M059J (cell line): Measurements from ENCODE around the gene ROS1. TPM values are rescaled to one million over a fixed set of nuclear protein-coding genes. Genes with fewer than 3 reads are reported as not detected.
"Not testable (repeated sequence)": the region's sequence is repeated elsewhere in the genome, so short reads cannot be mapped to it uniquely, and the experiment has no call there.

Source experiments
- DNase-seq: peaks from one replicate; pipeline ENCODE4 v3.0.0-alpha.2; 2012; ENCODE audit warnings: low read depth
- total RNA-seq: library from RNA; depleted of rRNA; stranded (reverse); fragments of >200 nt; shearing (Covaris generic); gene quantifications from 2 replicates; pipeline ENCODE4 v1.2.3, GENCODE V29; 2014

Gene ROS1
- total RNA-seq, 1 experiment from 2014 or later, result 5.2 TPM

DNA sequence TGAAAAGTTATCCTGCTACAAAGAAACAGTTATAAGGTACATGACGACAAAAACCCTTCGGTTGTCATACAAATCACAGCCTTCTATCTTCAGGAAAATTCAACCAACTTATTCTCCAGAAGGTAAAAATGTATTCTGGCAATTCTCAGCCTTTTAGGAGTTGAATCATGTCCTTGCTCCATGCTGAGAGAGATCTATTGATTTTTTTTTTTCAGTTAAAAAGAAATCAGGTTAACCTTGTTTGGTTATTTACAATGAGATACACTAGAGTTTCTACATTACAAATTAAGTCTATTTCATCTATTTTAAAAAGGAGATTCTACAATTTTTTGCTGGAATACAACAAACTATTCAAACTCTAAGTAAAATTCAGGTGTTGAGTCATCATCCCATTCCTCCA, 45.4 kb downstream of the ROS1 start:
- no peak for DNase-seq

DNA sequence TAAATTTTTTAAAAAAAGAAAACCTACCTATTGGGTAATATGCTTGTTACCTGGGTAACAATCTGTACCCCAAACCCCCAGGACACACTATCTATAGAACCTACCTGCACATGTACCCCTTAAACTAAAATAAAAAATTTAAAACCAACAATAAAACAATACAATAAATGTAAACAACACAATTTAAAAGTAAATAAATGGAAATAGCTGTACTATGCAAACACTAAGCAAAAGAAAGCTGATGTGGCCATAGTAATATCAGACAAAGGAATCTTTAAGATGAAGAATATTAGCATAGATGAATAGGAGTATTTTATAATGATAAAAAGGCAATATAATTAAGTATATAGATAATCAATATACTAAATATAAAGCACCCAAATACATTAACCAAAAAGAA, 50.3 kb downstream of the ROS1 start:
- no peak for DNase-seq

DNA sequence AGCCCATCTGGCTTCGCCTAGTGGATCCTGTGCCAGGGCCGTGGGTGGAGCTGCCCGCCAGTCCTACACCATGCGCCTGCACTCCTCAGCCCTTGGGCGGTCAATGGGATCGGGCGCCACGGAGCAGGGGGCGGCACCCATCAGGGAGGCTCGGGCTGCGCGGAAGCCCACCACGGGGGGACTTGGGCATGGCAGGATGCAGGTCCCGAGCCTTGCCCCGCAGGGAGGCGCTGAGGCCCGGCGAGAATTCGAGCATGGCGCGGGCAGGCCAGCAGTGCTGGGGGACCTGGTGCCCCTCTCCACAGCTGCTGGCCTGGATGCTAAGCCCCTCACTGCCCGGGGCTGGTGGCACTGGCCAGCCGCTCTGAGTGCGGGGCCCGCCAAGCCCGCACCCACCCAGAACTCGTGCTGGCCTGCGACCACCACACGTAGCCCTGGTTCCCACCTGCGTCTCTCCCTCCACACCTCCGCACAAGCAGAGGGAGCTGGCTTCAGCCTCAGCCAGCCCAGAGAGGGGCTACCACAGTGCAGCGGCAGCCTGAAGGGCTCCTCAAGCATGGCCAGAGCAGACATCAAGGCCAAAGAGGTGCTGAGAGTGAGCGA, 52.4 kb downstream of the ROS1 start:
- no peak for DNase-seq

DNA sequence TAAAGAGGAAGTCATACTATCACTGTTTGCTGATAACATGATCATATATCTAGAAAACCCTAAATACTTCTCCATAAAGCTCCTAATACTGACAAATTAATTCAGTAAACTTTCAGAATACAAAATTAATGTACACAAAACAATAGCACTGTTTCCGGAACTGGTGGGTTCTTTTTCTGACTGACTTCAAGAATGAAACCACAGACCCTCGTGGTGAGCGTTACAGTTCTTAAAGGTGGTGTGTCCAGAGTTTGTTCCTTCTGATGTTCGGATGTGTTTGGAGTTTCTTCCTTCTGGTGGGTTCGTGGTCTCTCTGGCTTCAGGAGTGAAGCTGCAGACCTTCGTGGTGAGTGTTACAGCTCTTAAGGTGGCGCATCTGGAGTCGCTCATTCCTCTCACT, 53.5 kb downstream of the ROS1 start:
- not testable (repeated sequence) for DNase-seq

DNA sequence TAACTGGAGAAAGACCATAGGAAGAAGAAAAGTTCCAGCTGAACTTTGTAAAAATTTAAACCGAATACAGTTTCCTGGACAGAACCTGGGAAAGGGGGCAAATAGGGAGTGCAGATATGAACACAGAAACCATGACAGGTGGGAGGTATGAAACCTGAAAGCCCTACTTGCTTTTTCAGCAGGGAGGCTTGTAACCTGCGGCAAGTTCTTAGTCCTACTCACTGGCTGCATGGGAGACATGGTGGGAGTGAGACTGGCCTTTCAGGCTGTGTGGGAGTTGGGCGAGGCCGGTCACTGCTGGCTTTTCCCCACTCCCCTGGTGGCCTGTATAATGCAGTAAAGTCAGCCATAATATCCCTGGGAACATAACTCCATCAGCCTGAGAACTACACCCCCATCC, 54.2 kb downstream of the ROS1 start:
- no peak for DNase-seq

DNA sequence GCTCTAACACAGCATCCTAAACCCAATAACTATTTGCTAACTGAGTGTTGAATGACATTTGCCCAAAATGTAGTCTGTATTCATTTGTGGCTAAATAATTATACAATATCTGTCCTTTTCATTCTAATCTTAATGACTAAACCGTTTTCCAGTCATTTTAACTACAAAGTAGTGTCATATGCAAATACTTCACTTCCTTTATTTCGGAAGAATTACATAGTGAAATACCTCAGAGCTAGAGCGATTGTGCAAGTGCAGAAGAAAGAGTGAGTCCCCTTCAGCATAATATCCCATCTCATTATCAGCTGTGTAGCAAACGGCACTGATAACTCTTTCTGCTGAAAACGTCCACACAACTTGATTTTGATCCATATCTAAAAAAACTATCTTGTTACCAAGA, 66.2 kb downstream of the ROS1 start:
- no peak for DNase-seq

DNA sequence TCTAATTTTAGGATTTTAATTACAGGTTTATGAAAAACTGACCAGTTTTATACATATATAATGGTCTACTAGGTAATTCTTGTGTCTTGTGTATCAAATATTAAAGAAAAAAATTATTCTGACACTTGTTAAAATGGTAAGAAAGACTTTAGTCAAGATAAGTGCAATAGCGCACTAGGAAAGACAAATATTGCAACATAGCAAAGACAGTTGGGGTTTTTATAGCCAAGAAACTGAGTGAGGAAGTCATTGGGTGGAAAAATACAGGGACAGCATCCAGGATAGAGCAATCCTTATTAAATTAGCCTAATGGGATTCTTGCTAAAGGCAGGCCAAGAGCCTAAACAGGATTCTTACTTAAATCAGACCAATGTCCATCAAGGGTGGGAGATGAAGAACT, 71.1 kb downstream of the ROS1 start:
- DNase-seq, result no peak

DNA sequence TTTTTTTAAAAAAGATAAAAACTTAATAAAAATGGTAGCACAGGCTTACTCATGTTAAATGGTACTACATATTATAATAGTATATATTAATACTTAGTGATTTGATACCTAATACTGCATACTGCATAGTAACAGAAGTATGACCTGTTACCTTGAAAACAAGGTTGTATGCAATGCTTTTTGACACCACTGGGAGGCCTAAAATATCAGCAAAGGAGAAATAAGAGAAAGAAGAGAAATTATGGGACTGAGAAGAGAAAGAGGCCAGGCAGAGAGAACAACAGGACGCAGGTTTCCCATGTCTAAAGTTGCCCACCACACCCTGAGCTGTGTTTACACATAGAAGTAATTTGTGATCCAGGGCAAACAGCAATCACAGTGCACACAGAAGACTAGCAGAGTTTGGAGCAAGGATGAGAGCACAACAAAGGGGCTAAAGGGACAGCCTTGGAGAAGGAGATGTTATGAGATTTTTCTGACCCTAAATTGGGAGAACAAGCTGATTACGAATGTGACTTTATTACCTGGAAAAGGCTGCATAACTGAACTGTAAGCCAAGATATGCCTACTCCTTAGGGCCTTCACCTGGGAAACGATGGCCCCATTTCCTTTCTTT, 73.2 kb downstream of the ROS1 start:
- DNase-seq, result peak; percentile 46

DNA sequence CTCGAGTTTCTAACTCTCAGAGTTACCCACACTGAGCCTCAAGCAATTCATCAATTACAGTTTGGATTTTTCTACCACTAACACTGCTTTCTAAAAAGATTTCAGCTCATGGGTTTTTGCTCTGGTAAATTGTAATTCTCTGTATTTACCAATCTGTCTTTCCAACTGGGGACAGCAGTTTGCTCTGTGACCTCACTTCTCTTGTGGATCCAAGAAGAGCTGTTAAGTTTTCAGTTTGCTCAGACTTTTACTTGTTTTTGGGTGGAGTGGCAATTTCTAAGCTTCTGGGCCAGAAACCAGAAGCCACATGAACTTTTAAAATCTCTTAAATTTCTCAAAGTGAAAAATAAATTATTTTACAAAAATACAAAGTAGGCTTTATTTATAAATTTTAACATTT, 74.2 kb downstream of the ROS1 start:
- no peak for DNase-seq

DNA sequence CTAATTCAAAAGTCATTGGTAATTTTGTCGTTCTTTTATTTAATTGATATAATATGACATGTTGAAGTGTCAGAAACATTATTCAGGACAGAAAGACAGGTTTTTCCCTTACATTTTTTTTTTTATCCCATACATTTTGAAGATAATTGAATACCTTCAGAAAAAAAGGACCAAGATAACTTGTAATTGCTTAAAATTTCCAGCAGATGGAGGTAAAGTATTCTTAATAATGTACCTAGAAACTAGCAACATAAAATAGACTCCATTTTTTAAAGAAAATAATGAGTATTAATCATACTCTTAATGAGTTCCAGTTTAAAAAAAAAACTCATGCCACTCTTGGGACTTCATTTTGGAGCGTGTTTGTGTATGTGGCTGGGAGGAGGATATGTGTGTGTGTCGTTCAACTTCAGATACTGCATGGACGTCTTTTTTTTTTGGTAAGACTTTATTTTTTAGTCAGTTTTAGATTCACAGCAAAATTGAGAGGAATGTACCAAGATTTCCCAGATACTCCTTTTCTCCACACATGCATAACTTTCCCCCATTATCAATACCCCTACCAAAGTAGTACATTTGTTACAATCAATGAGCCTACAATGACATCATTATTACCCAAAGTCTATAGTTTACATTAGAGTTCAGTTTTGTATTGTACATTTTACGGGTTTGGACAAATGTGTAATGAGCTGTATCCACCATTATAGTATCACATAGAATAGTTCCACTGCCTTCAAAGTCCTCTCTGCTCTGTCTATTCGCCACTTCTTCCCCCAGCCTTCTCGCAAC, 79.4 kb downstream of the ROS1 start:
- peak; percentile 25 for DNase-seq

DNA sequence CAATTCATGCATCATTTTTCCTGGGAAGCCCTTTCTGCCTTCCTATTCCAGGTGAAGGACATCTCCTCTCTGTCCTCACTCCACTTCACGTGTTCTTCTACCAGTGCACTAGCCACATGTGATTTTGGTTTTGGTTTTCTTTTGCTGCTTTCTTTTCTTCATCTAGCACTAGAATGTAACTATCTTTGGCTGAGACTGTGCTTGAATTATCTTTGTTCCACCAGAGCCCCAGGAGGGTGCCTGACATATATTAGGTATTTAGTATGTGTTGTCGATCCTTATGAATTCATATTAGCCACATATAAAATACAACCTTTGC, 80.5 kb downstream of the ROS1 start:
- no peak for DNase-seq

DNA sequence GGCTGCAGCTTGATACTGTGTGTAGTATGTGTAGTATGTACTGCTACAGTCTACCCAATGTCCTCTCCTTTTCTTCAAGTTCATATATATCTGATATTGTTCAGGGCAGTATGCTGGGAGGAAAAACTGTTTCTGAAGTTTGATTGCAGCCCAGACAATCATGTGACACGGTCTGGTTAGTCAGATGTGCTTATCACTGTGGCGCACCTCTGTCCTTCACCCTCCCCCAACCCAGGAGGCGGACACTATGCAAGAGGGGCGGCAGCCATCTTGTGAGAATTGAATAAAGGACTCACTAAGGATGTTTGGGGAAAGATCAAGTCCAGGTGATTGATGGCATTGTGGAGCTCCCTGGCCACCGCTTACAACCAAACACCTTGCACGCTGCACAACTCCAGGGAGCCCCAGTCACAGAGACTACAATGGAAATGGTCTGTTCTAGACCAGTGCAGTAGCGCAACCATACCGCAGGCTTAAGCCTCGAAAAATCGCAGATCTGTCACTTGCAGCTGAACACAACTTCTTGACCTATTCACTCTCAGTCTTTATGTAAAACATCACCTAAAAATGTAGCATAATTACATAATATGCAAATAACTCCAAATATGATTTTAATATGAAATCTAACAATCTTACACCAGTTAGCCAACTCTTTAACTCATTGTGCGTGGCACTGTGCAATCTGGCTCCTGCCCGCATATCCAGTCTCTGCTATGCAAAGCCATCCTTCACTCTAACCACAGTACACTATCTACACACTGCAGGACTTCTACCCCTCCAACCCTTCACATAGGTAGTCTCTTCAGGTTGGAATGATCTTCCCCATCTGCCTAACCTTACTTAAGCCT, 81.1 kb downstream of the ROS1 start:
- DNase-seq, result no peak

DNA sequence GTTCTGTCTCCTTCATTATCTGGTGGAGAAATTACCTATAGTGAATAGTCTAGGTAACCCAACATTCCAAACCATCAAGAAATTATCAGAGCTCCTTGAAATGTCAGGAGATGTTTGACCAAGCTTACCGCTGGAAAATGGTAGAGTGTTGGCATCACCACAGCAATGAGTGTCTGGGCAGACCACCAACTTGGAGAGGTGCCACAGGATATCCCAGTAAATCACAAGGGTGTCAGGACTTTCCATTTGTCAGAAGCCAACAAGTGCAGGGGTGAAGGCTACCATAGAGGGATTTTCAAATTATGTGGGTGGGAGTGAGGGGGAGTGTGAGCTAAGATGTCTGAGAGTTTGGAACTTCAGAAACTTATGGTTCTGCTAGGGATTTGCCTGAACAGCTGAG, 87.2 kb downstream of the ROS1 start:
- peak; percentile 13 for DNase-seq

DNA sequence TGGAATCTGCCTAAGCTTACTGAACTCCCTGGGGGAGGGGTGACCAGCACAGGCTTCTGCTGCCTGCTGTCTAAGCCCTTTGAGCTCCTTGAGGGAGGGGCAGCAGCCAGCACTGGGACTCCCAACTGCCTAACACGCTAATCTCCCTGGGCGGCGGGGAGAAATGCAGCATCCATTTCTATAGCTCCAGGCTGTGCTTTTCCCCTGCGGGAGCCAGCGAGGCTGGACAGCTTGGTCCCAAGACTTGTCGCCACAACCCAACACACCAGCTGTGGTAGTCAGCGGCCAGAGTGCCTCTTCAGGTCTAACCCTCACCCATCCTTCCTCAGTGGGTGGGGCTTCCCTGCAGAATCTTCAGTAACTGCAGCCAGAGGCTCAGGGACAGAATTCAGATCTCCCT, 95.8 kb downstream of the ROS1 start:
- no peak for DNase-seq

DNA sequence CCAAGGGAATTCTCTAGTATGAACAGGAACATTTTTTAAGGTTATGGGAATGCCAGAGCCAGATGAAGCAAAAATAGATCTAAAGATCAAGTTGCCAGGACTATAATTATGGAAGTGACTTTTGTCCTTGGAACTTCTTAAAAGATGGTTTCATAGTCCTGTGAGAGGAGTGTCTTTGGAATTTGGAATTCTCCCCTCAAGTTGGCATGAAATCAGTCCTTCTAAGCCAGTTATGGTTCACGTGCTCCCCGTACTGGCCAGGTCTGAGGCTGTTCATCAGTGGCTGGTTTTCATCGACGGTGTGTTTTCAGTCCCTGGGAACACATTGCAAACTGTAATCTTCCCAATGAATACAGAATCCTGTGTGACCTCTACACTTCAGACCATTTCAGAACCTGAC, 97.2 kb downstream of the ROS1 start:
- DNase-seq, result no peak

DNA sequence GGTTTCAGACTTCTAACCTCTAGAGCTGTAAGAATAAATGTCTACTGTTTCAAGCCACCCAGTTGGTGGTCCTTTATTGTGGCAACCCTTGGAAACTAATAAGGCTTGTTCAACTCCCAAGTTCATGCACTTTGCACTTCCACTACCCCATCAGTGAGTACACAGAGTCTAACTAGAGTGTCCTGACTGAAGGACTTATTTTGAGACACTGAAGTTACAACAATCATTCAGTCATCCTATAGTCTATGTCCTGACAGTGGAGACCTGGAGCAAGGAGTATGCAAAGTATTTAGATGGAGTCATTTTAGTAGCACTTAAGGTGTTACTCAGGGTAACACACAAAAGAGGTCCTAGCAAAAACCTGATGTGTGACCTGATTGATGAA, 97.7 kb downstream of the ROS1 start:
- no peak for DNase-seq

DNA sequence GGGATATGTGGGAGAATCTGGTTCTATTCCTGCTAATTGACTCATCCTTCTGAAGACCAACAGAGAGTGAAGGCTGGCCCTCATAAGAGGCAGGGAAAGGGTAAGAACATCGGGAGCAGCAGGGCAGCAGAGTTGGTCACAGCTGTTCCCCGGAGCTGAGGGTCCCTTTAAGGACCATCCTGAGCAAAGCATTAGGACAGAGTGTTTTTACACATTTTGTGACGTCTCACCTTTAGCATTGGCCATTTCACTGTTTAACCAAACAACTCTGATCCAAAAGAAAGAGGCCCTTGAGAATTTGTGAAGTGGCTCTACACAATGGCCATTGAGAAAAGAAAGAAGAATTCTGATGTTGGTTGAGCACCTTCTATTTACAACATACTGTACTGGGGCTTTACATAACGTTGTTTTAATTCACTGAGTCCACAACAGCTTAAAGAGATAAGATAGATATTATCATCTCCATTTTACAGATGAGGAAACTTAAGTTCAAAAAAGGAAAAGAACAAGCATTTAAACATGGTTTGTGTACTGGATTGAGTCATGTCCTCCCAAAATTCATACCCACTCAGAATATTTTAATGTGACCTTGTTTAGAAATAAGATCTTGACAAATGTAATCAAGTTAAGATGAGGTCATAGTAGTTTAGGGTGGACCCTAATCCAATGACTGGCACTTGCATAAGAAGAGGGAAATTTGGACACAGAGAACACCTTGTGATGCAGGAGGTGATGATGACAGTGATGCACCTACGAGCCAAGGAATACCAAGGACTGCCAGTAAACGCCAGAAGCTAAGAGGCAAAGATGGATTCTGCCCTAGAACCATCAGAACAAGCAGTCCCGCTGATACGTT, 98.4 kb downstream of the ROS1 start:
- DNase-seq, result no peak

DNA sequence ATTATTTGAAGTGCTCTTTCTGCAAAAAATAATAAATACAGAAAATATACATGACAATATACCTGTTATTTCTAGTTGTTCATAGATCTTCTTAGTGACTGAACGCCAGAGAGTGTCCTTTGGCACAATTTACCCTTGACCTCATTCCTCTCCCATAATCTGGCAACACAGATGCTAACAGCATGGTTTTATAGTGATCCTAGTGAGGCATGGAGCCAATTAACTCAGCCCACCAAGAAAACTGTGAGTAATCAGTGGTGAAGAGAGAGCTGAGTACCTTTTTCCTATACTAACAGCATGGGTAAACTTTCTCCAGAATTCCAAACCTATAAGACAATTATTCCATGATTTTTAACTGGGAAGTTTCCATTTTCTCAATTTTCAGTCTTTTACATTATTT, 99.3 kb downstream of the ROS1 start:
- DNase-seq, result peak; percentile 22

DNA sequence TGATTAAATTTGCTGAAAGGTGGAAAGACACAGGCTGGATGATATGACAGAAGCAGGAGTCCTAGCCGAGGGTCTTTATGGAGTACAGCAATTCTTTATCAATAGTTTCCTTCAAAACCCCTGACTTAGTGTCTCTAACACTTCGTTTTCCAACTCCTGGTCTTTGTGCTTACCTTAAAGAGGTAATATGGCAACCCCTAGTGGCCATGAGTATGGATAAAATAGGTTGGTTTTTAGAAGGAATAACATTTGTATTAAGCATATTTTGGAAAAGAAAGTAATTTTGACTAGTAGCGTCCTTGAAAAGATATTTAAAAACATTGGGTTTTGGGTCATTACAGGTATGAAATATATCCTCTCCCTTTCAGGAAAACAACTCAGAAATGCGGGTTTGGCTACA, 108.5 kb downstream of the ROS1 start:
- DNase-seq, result peak; percentile 33

DNA sequence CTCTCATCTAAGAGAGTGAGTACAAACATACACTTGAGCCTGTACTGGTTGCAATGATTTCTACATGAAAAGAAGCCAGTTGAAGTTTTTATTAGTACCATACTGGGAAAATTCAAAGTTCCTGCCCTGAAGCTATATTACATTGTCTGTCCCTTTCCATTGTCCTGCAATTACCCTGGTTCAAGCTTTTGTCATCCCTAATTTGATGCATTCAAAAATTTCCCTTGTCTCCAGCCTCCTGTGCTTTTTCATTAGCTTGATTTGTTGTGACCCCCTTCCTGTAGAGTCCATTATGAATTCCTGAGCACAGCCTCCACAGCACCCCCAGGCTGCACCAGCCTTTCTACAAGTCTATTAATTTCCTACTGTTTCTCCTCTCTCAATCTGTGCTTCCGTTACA, 114.0 kb downstream of the ROS1 start:
- DNase-seq, result no peak

DNA sequence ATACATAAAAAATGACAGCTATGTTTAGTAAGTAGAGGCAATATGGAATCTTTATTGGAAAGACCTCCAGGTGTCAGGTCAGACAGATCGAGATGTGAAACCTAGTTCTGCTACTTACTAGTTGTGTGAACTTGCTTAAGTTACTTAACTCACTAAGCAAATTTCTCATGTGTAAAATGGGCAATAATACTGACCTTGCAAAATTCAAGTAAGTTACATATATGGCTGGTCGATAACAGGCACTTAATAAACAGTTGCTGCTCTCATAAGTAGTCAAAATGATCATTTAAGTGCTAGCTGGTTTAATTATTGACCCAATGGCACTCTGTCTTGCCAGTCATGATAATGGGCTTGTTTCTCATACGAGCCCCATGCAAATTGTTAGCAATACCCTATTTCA, 114.4 kb downstream of the ROS1 start:
- no peak for DNase-seq

DNA sequence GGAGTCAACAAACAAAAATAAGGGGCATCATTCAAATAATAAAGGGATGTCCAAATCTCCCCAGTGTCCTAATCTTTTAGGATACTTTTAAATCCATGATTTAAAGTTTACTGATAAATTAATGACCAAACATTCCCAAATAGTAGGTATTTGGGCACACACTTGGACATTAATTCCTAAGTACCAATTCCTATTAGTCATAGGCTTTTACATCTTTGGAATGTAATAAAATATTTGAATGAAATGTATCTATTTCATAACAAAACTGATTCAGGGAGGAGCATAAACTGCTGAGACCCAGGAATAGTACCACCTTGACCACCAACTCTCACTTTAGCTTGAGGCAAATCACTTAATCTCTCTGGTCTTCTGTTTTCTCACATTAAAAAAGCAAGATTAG, 116.1 kb downstream of the ROS1 start:
- no peak for DNase-seq
